SU-DHL-6 (cell line): ENCODE results near the gene C2orf80.

Source experiments
- CTCF ChIP-seq: fragments of 200-600 bp; sonication (generic); IDR thresholded peaks from one replicate; pipeline ENCODE4 v1.5.1; 2017; ENCODE audit warnings: antibody characterized with exemption, mild to moderate bottlenecking, low read length, moderate library complexity; ENCODE audit not compliant: insufficient read depth, poor library complexity, severe bottlenecking
- EZH2phosphoT487 ChIP-seq: fragments of 200-600 bp; sonication (generic), shearing (Covaris generic); conservative IDR thresholded peaks from 2 replicates; pipeline ENCODE4 v1.6.1; 2018; ENCODE audit warnings: mild to moderate bottlenecking, antibody characterized with exemption, low read length, moderate library complexity, mixed read lengths

GRCh38 chr2:208136716-208137094 lies 53.1 kb downstream of the C2orf80 start:
- TF ChIP-seq CTCF = no peak
- TF ChIP-seq EZH2phosphoT487 = no peak
